Endothelial cell of umbilical vein (primary cell): ENCODE data around the gene ARMS2. TPM values are rescaled to one million over a fixed set of nuclear protein-coding genes. Genes with fewer than 3 reads are reported as not detected.
A peak's percentile ranks its signal among the peaks of the same experiment; 100 is the strongest.

Source experiments
- BruUV-seq: library from RNA; stranded (reverse); fragments of 400-500 nt; replicated peaks from 2 replicates; lab custom pipeline; 2021; lab: Mats Ljungman, UMichigan
- CTCF ChIA-PET: fragments of 300-600, 350-600 bp; sonication (Branson Sonifier 250); formaldehyde crosslinking; loops from one replicate; lab custom pipeline; 2021; ENCODE audit warnings: antibody characterized with exemption, inconsistent platforms; lab: Charles Lee
- POLR2A ChIA-PET: fragments of 300-600, 350-600 bp; sonication (Branson Sonifier 250); formaldehyde crosslinking; loops from one replicate; lab custom pipeline; 2021; ENCODE audit warnings: antibody characterized with exemption, inconsistent platforms; lab: Charles Lee
- DNase-seq: peaks from one replicate; pipeline ENCODE4 v3.0.0-alpha.2; 2011; ENCODE audit warnings: low read depth, low spot score
- FAIRE-seq: peaks from 2 replicates; lab custom pipeline; 2011; peaks lifted over from hg19 to GRCh38; lab: Jason Lieb, UNC
- H2AFZ ChIP-seq: 2 replicates; pipeline ENCODE4 v1.6.0; 2012; ENCODE audit warnings: low read depth, low read length, control low read depth, inconsistent platforms
- H3K27ac ChIP-seq: 2 replicates; pipeline ENCODE4 v1.5.1; 2011; ENCODE audit warnings: low read depth, mild to moderate bottlenecking, control low read depth, low read length, moderate library complexity; ENCODE audit not compliant: insufficient read depth
- H3K27me3 ChIP-seq, 2 experiments: 2 replicates each; pipeline versions ENCODE4 v1.6.0 to v1.6.1; 2011; ENCODE audit warnings: low read length in 2 of 2, mixed read lengths in 1 of 2; ENCODE audit not compliant: control insufficient read depth in 2 of 2, insufficient read depth in 2 of 2
- H3K36me3 ChIP-seq, 2 experiments: 2 replicates in 1 of 2; 3 replicates in 1 of 2; pipeline ENCODE4 v1.5.1; 2011; ENCODE audit warnings: low read length in 2 of 2, mild to moderate bottlenecking in 1 of 2, moderate library complexity in 1 of 2; ENCODE audit not compliant: control insufficient read depth in 2 of 2, insufficient read depth in 2 of 2; ENCODE audit errors: extremely low read depth in 1 of 2
- H3K4me1 ChIP-seq: 3 replicates; pipeline ENCODE4 v1.5.1; 2011; ENCODE audit warnings: mild to moderate bottlenecking, low read length; ENCODE audit not compliant: control insufficient read depth, insufficient read depth; ENCODE audit errors: extremely low read depth
- H3K4me2 ChIP-seq: 2 replicates; pipeline ENCODE4 v1.6.1; 2011; ENCODE audit warnings: low read length, control low read depth, mixed read lengths; ENCODE audit not compliant: insufficient read depth
- H3K4me3 ChIP-seq, 3 experiments: fragments of 200-600 bp in 1 of 3; sonication (generic), shearing (Covaris generic) in 1 of 3; replicated peaks in 1 of 3; 2 replicates each; pipeline ENCODE4 v1.5.1; 2011 to 2016; ENCODE audit warnings: control low read depth in 3 of 3, low read length in 3 of 3, mild to moderate bottlenecking in 2 of 3, inconsistent platforms in 1 of 3, low read depth in 1 of 3, moderate library complexity in 1 of 3; ENCODE audit not compliant: insufficient read depth in 1 of 3
- H3K79me2 ChIP-seq: 2 replicates; pipeline ENCODE4 v1.6.0; 2012; ENCODE audit warnings: low read length, inconsistent platforms; ENCODE audit not compliant: control insufficient read depth, insufficient read depth
- H3K9ac ChIP-seq: replicated peaks from 2 replicates; pipeline ENCODE3; 2011; ENCODE audit warnings: low read length, control low read depth; ENCODE audit not compliant: insufficient read depth; ENCODE audit errors: extremely low read depth
- H3K9me1 ChIP-seq: replicated peaks from 3 replicates; pipeline ENCODE4 v1.6.0; 2011; ENCODE audit warnings: mild to moderate bottlenecking, low read length; ENCODE audit not compliant: control insufficient read depth, insufficient read depth; ENCODE audit errors: extremely low read depth
- H3K9me3 ChIP-seq: replicated peaks from 2 replicates; pipeline ENCODE4 v1.5.1; 2012; ENCODE audit warnings: low read length, inconsistent platforms; ENCODE audit not compliant: control insufficient read depth, insufficient read depth
- H4K20me1 ChIP-seq: replicated peaks from 2 replicates; pipeline ENCODE3; 2011; ENCODE audit warnings: mild to moderate bottlenecking, low read length; ENCODE audit not compliant: control insufficient read depth, insufficient read depth; ENCODE audit errors: extremely low read depth
- CTCF ChIP-seq, 2 donors: IDR thresholded peaks; 1 replicate in 1 of 2; 2 replicates in 1 of 2; pipeline ENCODE4 v1.5.1; 2011; ENCODE audit warnings: low read length in 2 of 2, mild to moderate bottlenecking in 2 of 2, moderate library complexity in 2 of 2, control low read depth in 1 of 2, inconsistent platforms in 1 of 2, low read depth in 1 of 2; ENCODE audit not compliant: insufficient read depth in 1 of 2; ENCODE audit errors: extremely low read depth in 1 of 2
- EZH2 ChIP-seq: IDR thresholded peaks from 2 replicates; pipeline ENCODE4 v1.6.1; 2012; ENCODE audit warnings: borderline replicate concordance, low read depth, mild to moderate bottlenecking, moderate library complexity, low read length, inconsistent platforms; ENCODE audit not compliant: severe bottlenecking
- FOS ChIP-seq: IDR thresholded peaks from 2 replicates; pipeline ENCODE4 v1.6.1; 2011; ENCODE audit warnings: mild to moderate bottlenecking, low read length, moderate library complexity, borderline replicate concordance; ENCODE audit not compliant: insufficient read depth
- GATA2 ChIP-seq: IDR thresholded peaks from 2 replicates; pipeline ENCODE4 v1.7.0; 2011; ENCODE audit warnings: low read depth, mild to moderate bottlenecking, moderate library complexity, mixed read lengths, low read length; ENCODE audit not compliant: insufficient read length, insufficient read depth
- MAX ChIP-seq: IDR thresholded peaks from 2 replicates; pipeline ENCODE4 v1.6.1; 2011; ENCODE audit not compliant: insufficient read depth, insufficient read length
- POLR2AphosphoS5 ChIP-seq: IDR thresholded peaks from 2 replicates; pipeline ENCODE4 v1.6.1; 2012; ENCODE audit warnings: low read depth, mild to moderate bottlenecking, control low read depth, low read length, moderate library complexity; ENCODE audit not compliant: insufficient read depth
- dilution Hi-C: fragments of 300-500 bp; cut with MboI; formaldehyde crosslinking; loops from one replicate; pipeline ENCODE4 v1.15.0; 2019; ENCODE audit warnings: low sequenced_read_pairs; ENCODE audit not compliant: extremely low pct_ligation_motif_present
- intact Hi-C: fragments of 100-400 bp; cut with micrococcal nuclease; formaldehyde crosslinking; loops from one replicate; pipeline ENCODE4 v1.10.0; 2022
- polyA plus RNA-seq, 4 experiments: library from polyadenylated mRNA; depleted of rRNA in 3 of 4; stranded (reverse) in 3 of 4; unstranded in 1 of 4; fragments of >200 nt; gene quantifications; 2 replicates each; pipeline versions ENCODE4 v1.2.1 to v1.2.3, GENCODE V29; 2011 to 2012; ENCODE audit warnings: missing spikeins in 1 of 4
- total RNA-seq: library from RNA; stranded (reverse); gene quantifications from 2 replicates; pipeline ENCODE4 v1.2.3, GENCODE V29; 2021

Gene ARMS2
- total and polyA plus RNA-seq, 2 donors (not counting 3 experiments of a cell fraction or from before 2014, with no cell fraction given) = not detected

- no peaks in the 10 kb centered on the region for H3K27me3 ChIP-seq
- no TSS peak for BruUV-seq
- DNase-seq = peak; percentile 55
- H3K4me1 ChIP-seq = peaks cover 17% of the 10 kb centered on the region
- intact Hi-C loops = no loop called here
- no peaks in the 10 kb centered on the region for H3K9me1 ChIP-seq
- TF ChIP-seq MAX (no peak), EZH2 (no peak), POLR2AphosphoS5 (peak; percentile 18), FOS (peak; percentile 7), CTCF (IDR thresholded peaks at IDR 0.05; ENCODE audit: extremely low read depth in 1 of 2, insufficient read depth in 1 of 2, low read depth in 1 of 2, low read length in 2 of 2) (no peak), GATA2 (no peak)
- H3K9ac ChIP-seq = peak overlapping the region; percentile 39
- H2AFZ ChIP-seq = peak overlapping the region; percentile 69
- POLR2A ChIA-PET = interaction anchor here (1.5 kb wide), 1 partner anchor 44 kb away, joined by 3 read pairs; no protein-coding TSS in a partner anchor
- H3K27ac ChIP-seq = peak overlapping the region; percentile 30
- no peaks in the 10 kb centered on the region for H4K20me1 ChIP-seq
- dilution Hi-C loops = no loop called here
- CTCF ChIA-PET = interaction anchor here (0.8 to 2.7 kb wide), 13 partner anchors 9 to 171 kb away, joined by 3 to 15 read pairs (median 4); no protein-coding TSS in a partner anchor
- no peaks in the 10 kb centered on the region for H3K9me3 ChIP-seq
- peak overlapping the region in 1 of 3 experiments; percentile 21 for H3K4me3 ChIP-seq
- peak overlapping the region; percentile 45 for H3K4me2 ChIP-seq
- FAIRE-seq = peak; percentile 91
- no peaks in the 10 kb centered on the region for H3K36me3 ChIP-seq
- H3K79me2 ChIP-seq = no peaks in the 10 kb centered on the region
These were observed 4.0 kb upstream of the ARMS2 start for GRCh38 chr10:122450353-122450990.
